SK-N-SH treated with all-trans-retinoic acid at 6 μM for 48 hours (cell line): ENCODE results near the gene CNDP1.

ENCODE experiments used
- ATAC-seq: fragments of 200-7000 bp; cut with Tn5 transposase; 3 replicates; pipeline ENCODE4 v1.9.1; 2020; ENCODE audit warnings: mild to moderate bottlenecking, moderate library complexity
- GLIS3 ChIP-seq: fragments of 250-450 bp; sonication (Bioruptor Pico); IDR thresholded peaks from 2 replicates; pipeline ENCODE4 v1.5.0; 2020; ENCODE audit warnings: mild to moderate bottlenecking, moderate library complexity
- ISL1 ChIP-seq: fragments of 250-450 bp; sonication (Bioruptor Pico); IDR thresholded peaks from 2 replicates; pipeline ENCODE4 v2.1.2; 2022; ENCODE audit warnings: mild to moderate bottlenecking, moderate library complexity
- OSR1 ChIP-seq: fragments of 250-450 bp; sonication (Bioruptor Pico); IDR thresholded peaks from 2 replicates; pipeline ENCODE4 v1.8.0; 2022; ENCODE audit warnings: moderate library complexity, mild to moderate bottlenecking, inconsistent platforms
- PPARA ChIP-seq: fragments of 250-450 bp; sonication (Bioruptor Pico); IDR thresholded peaks from 2 replicates; pipeline ENCODE4 v1.5.0; 2020; ENCODE audit warnings: mild to moderate bottlenecking, borderline replicate concordance
- RARB ChIP-seq: fragments of 250-450 bp; sonication (Bioruptor Pico); IDR thresholded peaks from 2 replicates; pipeline ENCODE4 v1.8.0; 2021; ENCODE audit warnings: mild to moderate bottlenecking, moderate library complexity
- SNAI2 ChIP-seq: fragments of 250-450 bp; sonication (Bioruptor Pico); IDR thresholded peaks from 2 replicates; pipeline ENCODE4 v1.5.0; 2020; ENCODE audit warnings: mild to moderate bottlenecking, moderate library complexity
- TCF4 ChIP-seq: fragments of 250-450 bp; sonication (Bioruptor Pico); IDR thresholded peaks from 2 replicates; pipeline ENCODE4 v1.8.0; 2021; ENCODE audit warnings: mild to moderate bottlenecking, moderate library complexity, borderline replicate concordance
- ZC3H10 ChIP-seq: fragments of 250-450 bp; sonication (Bioruptor Pico); IDR thresholded peaks from 2 replicates; pipeline ENCODE4 v1.5.1; 2021; ENCODE audit warnings: mild to moderate bottlenecking, moderate library complexity
- ZFP3 ChIP-seq: fragments of 250-450 bp; sonication (Bioruptor Pico); IDR thresholded peaks from 2 replicates; pipeline ENCODE4 v1.5.0; 2020; ENCODE audit warnings: mild to moderate bottlenecking, moderate library complexity
- ZFP30 ChIP-seq: fragments of 450-650 bp; formaldehyde crosslinking; IDR thresholded peaks from 2 replicates; pipeline ENCODE4 v1.5.0; 2022; ENCODE audit warnings: mild to moderate bottlenecking, moderate library complexity
- ZNF70 ChIP-seq: fragments of 450-650 bp; formaldehyde crosslinking; IDR thresholded peaks from 2 replicates; pipeline ENCODE4 v1.5.0; 2020; ENCODE audit warnings: mild to moderate bottlenecking, moderate library complexity
- ZNF8 ChIP-seq: fragments of 450-650 bp; formaldehyde crosslinking; IDR thresholded peaks from 2 replicates; pipeline ENCODE4 v1.5.0; 2020; ENCODE audit warnings: mild to moderate bottlenecking, moderate library complexity
- TF ChIP-seq, protein P1 (sequence below): fragments of 250-450 bp; sonication (Bioruptor Pico); IDR thresholded peaks from 2 replicates; pipeline ENCODE4 v1.5.1; 2021; ENCODE audit warnings: mild to moderate bottlenecking, moderate library complexity
- TF ChIP-seq, protein P2 (sequence below): fragments of 250-450 bp; sonication (Bioruptor Pico); IDR thresholded peaks from 2 replicates; pipeline ENCODE4 v1.5.0; 2020; ENCODE audit warnings: mild to moderate bottlenecking, moderate library complexity
- TF ChIP-seq, protein P3 (sequence below): fragments of 250-450 bp; sonication (Bioruptor Pico); IDR thresholded peaks from 2 replicates; pipeline ENCODE4 v1.8.0; 2020; ENCODE audit warnings: mild to moderate bottlenecking, moderate library complexity, borderline replicate concordance
- TF ChIP-seq, protein P4 (sequence below): fragments of 250-450 bp; sonication (Bioruptor Pico); IDR thresholded peaks from 2 replicates; pipeline ENCODE4 v1.5.1; 2020; ENCODE audit warnings: low read depth, mild to moderate bottlenecking, moderate library complexity

The CNDP1 gene

DNA sequence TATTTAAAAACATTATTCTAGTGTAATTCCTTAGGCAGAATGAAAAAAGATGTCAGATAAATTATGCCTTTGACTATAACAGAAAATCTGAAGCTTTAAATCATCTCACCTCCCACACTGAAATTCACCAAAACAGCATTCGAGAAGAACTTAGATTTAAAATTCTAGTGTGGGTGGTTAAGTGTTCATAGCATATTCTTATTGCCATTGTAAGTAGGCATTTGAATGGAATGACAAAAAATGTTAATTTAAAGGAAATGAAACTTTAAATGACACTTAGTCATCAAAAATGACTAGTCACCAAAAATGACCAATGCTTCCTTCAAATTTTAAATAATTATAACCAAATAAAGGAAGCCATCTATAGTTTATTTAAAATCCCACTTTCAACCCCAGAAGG is 56.4 kb downstream of the CNDP1 start (continued):
- TF ChIP-seq, protein P1, sequence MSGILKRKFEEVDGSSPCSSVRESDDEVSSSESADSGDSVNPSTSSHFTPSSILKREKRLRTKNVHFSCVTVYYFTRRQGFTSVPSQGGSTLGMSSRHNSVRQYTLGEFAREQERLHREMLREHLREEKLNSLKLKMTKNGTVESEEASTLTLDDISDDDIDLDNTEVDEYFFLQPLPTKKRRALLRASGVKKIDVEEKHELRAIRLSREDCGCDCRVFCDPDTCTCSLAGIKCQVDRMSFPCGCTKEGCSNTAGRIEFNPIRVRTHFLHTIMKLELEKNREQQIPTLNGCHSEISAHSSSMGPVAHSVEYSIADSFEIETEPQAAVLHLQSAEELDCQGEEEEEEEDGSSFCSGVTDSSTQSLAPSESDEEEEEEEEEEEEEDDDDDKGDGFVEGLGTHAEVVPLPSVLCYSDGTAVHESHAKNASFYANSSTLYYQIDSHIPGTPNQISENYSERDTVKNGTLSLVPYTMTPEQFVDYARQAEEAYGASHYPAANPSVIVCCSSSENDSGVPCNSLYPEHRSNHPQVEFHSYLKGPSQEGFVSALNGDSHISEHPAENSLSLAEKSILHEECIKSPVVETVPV (CRISPR knock-in tag): no peak
- TF ChIP-seq, protein P2, sequence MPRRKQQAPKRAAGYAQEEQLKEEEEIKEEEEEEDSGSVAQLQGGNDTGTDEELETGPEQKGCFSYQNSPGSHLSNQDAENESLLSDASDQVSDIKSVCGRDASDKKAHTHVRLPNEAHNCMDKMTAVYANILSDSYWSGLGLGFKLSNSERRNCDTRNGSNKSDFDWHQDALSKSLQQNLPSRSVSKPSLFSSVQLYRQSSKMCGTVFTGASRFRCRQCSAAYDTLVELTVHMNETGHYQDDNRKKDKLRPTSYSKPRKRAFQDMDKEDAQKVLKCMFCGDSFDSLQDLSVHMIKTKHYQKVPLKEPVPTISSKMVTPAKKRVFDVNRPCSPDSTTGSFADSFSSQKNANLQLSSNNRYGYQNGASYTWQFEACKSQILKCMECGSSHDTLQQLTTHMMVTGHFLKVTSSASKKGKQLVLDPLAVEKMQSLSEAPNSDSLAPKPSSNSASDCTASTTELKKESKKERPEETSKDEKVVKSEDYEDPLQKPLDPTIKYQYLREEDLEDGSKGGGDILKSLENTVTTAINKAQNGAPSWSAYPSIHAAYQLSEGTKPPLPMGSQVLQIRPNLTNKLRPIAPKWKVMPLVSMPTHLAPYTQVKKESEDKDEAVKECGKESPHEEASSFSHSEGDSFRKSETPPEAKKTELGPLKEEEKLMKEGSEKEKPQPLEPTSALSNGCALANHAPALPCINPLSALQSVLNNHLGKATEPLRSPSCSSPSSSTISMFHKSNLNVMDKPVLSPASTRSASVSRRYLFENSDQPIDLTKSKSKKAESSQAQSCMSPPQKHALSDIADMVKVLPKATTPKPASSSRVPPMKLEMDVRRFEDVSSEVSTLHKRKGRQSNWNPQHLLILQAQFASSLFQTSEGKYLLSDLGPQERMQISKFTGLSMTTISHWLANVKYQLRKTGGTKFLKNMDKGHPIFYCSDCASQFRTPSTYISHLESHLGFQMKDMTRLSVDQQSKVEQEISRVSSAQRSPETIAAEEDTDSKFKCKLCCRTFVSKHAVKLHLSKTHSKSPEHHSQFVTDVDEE (CRISPR knock-in tag): no peak
- TF ChIP-seq, all 23 proteins: peak for 0

DNA sequence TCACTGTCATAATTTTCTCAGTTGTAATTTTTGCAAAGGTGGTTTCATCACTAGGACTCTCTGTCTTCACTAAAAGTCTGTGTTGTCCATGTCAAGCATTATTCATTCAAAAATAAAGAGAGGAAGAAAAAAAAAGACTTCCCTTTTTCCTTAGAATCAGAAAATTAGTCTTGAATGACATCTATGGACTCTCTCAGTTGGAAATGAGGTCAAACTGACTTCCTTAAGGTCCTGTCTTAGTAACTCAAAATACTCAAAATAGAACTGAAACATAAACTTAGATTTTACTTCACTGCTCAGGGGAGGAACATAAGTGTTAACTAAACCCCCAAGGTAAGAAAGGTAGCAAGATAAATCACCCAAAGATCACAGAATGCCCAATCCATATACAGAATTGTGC is 61.1 kb downstream of the CNDP1 start:
- no peak for TF ChIP-seq ZFP3 (CRISPR knock-in tag)
- TF ChIP-seq GLIS3 (CRISPR knock-in tag): no peak
- no peak for TF ChIP-seq ZFP30 (CRISPR knock-in tag)
- no peak for ATAC-seq

DNA sequence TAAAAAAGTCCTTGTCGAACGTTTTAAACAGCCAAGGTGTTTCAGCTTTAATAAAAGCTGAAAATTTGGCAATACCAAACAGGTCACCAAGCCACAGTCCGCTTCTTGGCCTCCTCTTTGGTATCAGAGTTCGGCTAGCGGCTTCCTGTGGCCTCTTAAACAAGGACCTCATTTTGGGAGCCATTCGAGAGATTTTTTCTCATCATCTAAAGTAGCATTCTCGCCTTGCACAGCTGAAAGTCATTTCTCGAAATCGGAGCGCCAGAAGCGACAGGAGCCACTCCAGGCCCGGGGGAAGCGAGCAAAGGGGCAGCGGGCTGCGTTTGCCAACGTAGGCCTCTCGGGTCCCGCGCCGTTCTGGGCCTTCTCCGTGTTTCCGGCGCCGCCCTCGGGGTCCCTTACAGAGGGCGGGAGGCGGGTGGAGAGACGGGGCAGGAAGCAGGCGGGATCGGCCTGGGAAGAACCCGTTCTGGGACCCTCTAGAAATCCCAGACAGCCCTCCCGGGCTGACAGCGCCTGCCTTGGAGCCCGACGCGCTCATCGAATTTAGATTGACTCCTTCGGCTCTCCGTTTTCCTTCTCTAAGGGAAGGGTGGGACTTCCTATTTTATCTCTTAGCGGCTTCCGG is 62.8 kb downstream of the CNDP1 start:
- TF ChIP-seq ZFP3 (CRISPR knock-in tag): no peak
- TF ChIP-seq GLIS3 (CRISPR knock-in tag): no peak
- no peak; the same call in 1 of the 2 replicates for TF ChIP-seq ZNF70 (CRISPR knock-in tag)
- no peak for TF ChIP-seq ISL1
- peak; percentile 55 for ATAC-seq

DNA sequence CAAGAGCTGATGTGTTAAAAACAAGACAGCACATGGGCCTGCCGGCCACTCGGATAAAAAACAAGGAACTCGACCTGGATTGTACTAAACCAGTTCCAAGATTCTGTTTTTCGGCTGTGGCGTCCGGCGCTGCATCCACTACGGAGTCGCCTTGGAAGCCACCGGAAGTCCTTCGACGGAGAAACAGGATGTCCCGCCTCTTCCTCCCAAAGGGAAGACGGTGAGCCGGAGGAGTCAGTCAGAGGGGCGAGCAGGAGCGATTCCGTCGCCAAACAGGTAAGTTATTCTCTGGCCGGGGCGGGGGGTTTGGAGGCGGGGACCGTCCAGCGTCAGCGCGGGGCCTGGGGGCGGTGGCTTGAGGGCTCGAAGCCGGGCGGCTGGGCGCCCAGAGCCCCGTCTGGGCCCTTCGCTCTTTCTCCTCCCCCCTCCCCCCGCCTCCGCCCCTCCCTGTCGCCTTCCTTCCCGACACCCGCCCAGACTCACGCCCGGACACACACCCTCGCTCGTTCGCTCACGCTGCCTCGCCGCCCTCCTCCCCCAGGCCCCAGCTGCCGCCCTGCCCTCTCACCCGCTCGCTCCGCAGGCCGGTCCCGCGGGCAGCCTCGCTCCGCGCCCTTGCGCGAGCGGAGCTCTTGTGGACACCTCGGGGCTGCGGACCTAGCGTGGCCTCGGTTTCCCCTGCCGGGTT is 63.5 kb downstream of the CNDP1 start, which contains the start of gene ZNF407:
Gene ZNF407 (plus strand): TSS at position 209 of the 688 bp plus-strand sequence. CDS start 33,150 bp downstream, outside the sequence.
- TF ChIP-seq ZNF70 (CRISPR knock-in tag) (no peak; the same call in 1 of the 2 replicates), SNAI2 (no peak), RARB (no peak), PPARA (CRISPR knock-in tag) (no peak), GLIS3 (CRISPR knock-in tag) (no peak), OSR1 (CRISPR knock-in tag) (no peak), TCF4 (CRISPR knock-in tag) (no peak), ISL1 (no peak), ZNF8 (no peak), ZC3H10 (CRISPR knock-in tag) (no peak)
- TF ChIP-seq, protein P2 (CRISPR knock-in tag): no peak
- TF ChIP-seq, protein P3, sequence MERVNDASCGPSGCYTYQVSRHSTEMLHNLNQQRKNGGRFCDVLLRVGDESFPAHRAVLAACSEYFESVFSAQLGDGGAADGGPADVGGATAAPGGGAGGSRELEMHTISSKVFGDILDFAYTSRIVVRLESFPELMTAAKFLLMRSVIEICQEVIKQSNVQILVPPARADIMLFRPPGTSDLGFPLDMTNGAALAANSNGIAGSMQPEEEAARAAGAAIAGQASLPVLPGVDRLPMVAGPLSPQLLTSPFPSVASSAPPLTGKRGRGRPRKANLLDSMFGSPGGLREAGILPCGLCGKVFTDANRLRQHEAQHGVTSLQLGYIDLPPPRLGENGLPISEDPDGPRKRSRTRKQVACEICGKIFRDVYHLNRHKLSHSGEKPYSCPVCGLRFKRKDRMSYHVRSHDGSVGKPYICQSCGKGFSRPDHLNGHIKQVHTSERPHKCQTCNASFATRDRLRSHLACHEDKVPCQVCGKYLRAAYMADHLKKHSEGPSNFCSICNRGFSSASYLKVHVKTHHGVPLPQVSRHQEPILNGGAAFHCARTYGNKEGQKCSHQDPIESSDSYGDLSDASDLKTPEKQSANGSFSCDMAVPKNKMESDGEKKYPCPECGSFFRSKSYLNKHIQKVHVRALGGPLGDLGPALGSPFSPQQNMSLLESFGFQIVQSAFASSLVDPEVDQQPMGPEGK (CRISPR knock-in tag): no peak
- TF ChIP-seq, protein P1 (CRISPR knock-in tag): no peak
- TF ChIP-seq, protein P4, sequence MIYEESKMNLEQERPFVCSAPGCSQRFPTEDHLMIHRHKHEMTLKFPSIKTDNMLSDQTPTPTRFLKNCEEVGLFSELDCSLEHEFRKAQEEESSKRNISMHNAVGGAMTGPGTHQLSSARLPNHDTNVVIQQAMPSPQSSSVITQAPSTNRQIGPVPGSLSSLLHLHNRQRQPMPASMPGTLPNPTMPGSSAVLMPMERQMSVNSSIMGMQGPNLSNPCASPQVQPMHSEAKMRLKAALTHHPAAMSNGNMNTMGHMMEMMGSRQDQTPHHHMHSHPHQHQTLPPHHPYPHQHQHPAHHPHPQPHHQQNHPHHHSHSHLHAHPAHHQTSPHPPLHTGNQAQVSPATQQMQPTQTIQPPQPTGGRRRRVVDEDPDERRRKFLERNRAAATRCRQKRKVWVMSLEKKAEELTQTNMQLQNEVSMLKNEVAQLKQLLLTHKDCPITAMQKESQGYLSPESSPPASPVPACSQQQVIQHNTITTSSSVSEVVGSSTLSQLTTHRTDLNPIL (CRISPR knock-in tag): no peak

More for the DNA sequence above, 63.5 kb downstream of the CNDP1 start, which contains the start of gene ZNF407:
- ATAC-seq: peak; percentile 89
